H9 (cell line): ENCODE measurements around the gene NEK6. TPM values are rescaled to one million over a fixed set of nuclear protein-coding genes. Genes with fewer than 3 reads are reported as not detected.

Experiments used
- DNase-seq: peaks from one replicate; pipeline ENCODE4 v3.0.0-alpha.2; 2017
- H2AFZ ChIP-seq: one replicate; pipeline ENCODE4 v1.6.1; 2013; ENCODE audit warnings: mild to moderate bottlenecking, low read length, control low read depth, moderate library complexity
- H2AK5ac ChIP-seq: 2 replicates; pipeline ENCODE4 v1.6.1; 2013; ENCODE audit warnings: low read length, control low read depth, mixed read lengths; ENCODE audit not compliant: insufficient read length
- H2BK120ac ChIP-seq: one replicate; pipeline ENCODE4 v1.6.1; 2013; ENCODE audit warnings: low read depth, mild to moderate bottlenecking, low read length, control low read depth, inconsistent platforms; ENCODE audit not compliant: poor library complexity, severe bottlenecking
- H2BK12ac ChIP-seq: 2 replicates; pipeline ENCODE4 v1.6.1; 2013; ENCODE audit warnings: low read length, control low read depth, mixed read lengths, low read depth; ENCODE audit not compliant: insufficient read length
- H2BK15ac ChIP-seq: 2 replicates; pipeline ENCODE4 v1.6.1; 2013; ENCODE audit warnings: low read depth, low read length, control low read depth
- H2BK20ac ChIP-seq: one replicate; pipeline ENCODE4 v1.6.1; 2013; ENCODE audit warnings: low read depth, mild to moderate bottlenecking, low read length, control low read depth, inconsistent platforms; ENCODE audit not compliant: poor library complexity, severe bottlenecking
- H2BK5ac ChIP-seq: 2 replicates; pipeline ENCODE4 v1.6.1; 2013; ENCODE audit warnings: low read length, control low read depth, mixed read lengths; ENCODE audit not compliant: insufficient read length
- H3K14ac ChIP-seq: 2 replicates; pipeline ENCODE4 v1.6.1; 2013; ENCODE audit warnings: low read length, control low read depth; ENCODE audit not compliant: insufficient read depth
- H3K18ac ChIP-seq: 2 replicates; pipeline ENCODE4 v1.6.1; 2013; ENCODE audit warnings: low read depth, mild to moderate bottlenecking, mixed read lengths, low read length, control low read depth; ENCODE audit not compliant: insufficient read length
- H3K23ac ChIP-seq: 2 replicates; pipeline ENCODE4 v1.6.1; 2013; ENCODE audit warnings: low read length, control low read depth, mixed read lengths, low read depth; ENCODE audit not compliant: insufficient read length
- H3K23me2 ChIP-seq: 2 replicates; pipeline ENCODE4 v1.6.1; 2013; ENCODE audit warnings: low read depth, mild to moderate bottlenecking, mixed read lengths, low read length, control low read depth; ENCODE audit not compliant: insufficient read length, poor library complexity, severe bottlenecking
- H3K27ac ChIP-seq: 2 replicates; pipeline ENCODE4 v1.5.1; 2013; ENCODE audit warnings: low read length, control low read depth, mixed read lengths, low read depth; ENCODE audit not compliant: insufficient read length
- H3K27me3 ChIP-seq: 2 replicates; pipeline ENCODE4 v1.6.1; 2013; ENCODE audit warnings: low read length, control low read depth, inconsistent platforms; ENCODE audit not compliant: insufficient read depth
- H3K4ac ChIP-seq: 2 replicates; pipeline ENCODE4 v1.6.1; 2013; ENCODE audit warnings: low read depth, mild to moderate bottlenecking, control low read depth, inconsistent platforms, low read length, moderate library complexity
- H3K4me1 ChIP-seq: 2 replicates; pipeline ENCODE4 v1.6.1; 2013; ENCODE audit warnings: low read length, control low read depth, inconsistent platforms; ENCODE audit not compliant: insufficient read depth
- H3K4me2 ChIP-seq: 2 replicates; pipeline ENCODE4 v1.6.1; 2013; ENCODE audit warnings: low read length, control low read depth, mixed read lengths; ENCODE audit not compliant: insufficient read length, insufficient read depth
- H3K56ac ChIP-seq: 2 replicates; pipeline ENCODE4 v1.6.1; 2013; ENCODE audit warnings: low read depth, mild to moderate bottlenecking, mixed read lengths, low read length, control low read depth; ENCODE audit not compliant: insufficient read length
- H3K79me1 ChIP-seq: 2 replicates; pipeline ENCODE4 v1.6.1; 2013; ENCODE audit warnings: low read depth, mild to moderate bottlenecking, moderate library complexity, low read length, control low read depth, inconsistent platforms; ENCODE audit not compliant: insufficient read depth, poor library complexity, severe bottlenecking
- H3K79me2 ChIP-seq: 2 replicates; pipeline ENCODE4 v1.6.1; 2013; ENCODE audit warnings: low read length, control low read depth, inconsistent platforms; ENCODE audit not compliant: insufficient read depth
- H3K9ac ChIP-seq: 2 replicates; pipeline ENCODE4 v1.6.1; 2013; ENCODE audit warnings: low read length, control low read depth, mixed read lengths; ENCODE audit not compliant: insufficient read length; ENCODE audit errors: extremely low read depth
- H3K9me3 ChIP-seq: one replicate; pipeline ENCODE4 v1.6.1; 2013; ENCODE audit warnings: low read depth, low read length, inconsistent platforms; ENCODE audit not compliant: control insufficient read depth
- H3T11ph ChIP-seq: one replicate; pipeline ENCODE4 v1.6.1; 2013; ENCODE audit warnings: mild to moderate bottlenecking, low read length, control low read depth, inconsistent platforms
- H4K20me1 ChIP-seq: one replicate; pipeline ENCODE4 v1.6.1; 2013; ENCODE audit not compliant: control insufficient read depth, insufficient read length, insufficient read depth
- H4K5ac ChIP-seq: 2 replicates; pipeline ENCODE4 v1.6.1; 2013; ENCODE audit warnings: low read depth, mild to moderate bottlenecking, mixed read lengths, low read length, control low read depth; ENCODE audit not compliant: insufficient read length
- H4K8ac ChIP-seq: replicated peaks from 2 replicates; pipeline ENCODE4 v1.6.1; 2013; ENCODE audit warnings: low read length, control low read depth, mixed read lengths, low read depth; ENCODE audit not compliant: insufficient read length
- H4K91ac ChIP-seq: 2 replicates; pipeline ENCODE4 v1.6.1; 2013; ENCODE audit warnings: low read depth, mild to moderate bottlenecking, moderate library complexity, mixed read lengths, low read length, control low read depth; ENCODE audit not compliant: insufficient read length
- H3K27ac Mint-ChIP-seq, 3 experiments: 2 replicates in 2 of 3; 3 replicates in 1 of 3; pipeline ENCODE4 v1.8.0; 2020 to 2021; ENCODE audit warnings: mixed read lengths in 3 of 3, mild to moderate bottlenecking in 1 of 3, moderate library complexity in 1 of 3
- H3K27me3 Mint-ChIP-seq: 2 replicates; pipeline ENCODE4 v1.8.0; 2021; ENCODE audit warnings: low read depth, mild to moderate bottlenecking, moderate library complexity, mixed read lengths
- H3K36me3 Mint-ChIP-seq, 3 experiments: 2 replicates in 2 of 3; 3 replicates in 1 of 3; pipeline ENCODE4 v1.8.0; 2020 to 2021; ENCODE audit warnings: low read depth in 3 of 3, mixed read lengths in 3 of 3; ENCODE audit not compliant: insufficient read depth in 1 of 3
- H3K4me1 Mint-ChIP-seq, 2 experiments: 2 replicates each; pipeline ENCODE4 v1.8.0; 2020; ENCODE audit warnings: mixed read lengths in 2 of 2
- H3K4me3 Mint-ChIP-seq, 2 experiments: 2 replicates in 1 of 2; 3 replicates in 1 of 2; pipeline ENCODE4 v1.8.0; 2020 to 2021; ENCODE audit warnings: mild to moderate bottlenecking in 2 of 2, mixed read lengths in 2 of 2, moderate library complexity in 1 of 2
- H3K9me3 Mint-ChIP-seq, 2 experiments: 2 replicates in 1 of 2; 3 replicates in 1 of 2; pipeline ENCODE4 v1.8.0; 2020; ENCODE audit warnings: mild to moderate bottlenecking in 2 of 2, mixed read lengths in 2 of 2, moderate library complexity in 1 of 2
- WGBS: extraction: QIAGEN DNeasy Blood & Tissue Kit; methylation state at CpG from one replicate; pipeline ENCODE4 v1.1.7; 2013; ENCODE audit warnings: missing lambda C conversion rate, low lambda C conversion rate, mixed read lengths; ENCODE audit not compliant: insufficient read length; ENCODE audit errors: extremely low coverage; 5-methylcytosine and 5-hydroxymethylcytosine counted together
- total RNA-seq: library from RNA; stranded (reverse); gene quantifications from 2 replicates; pipeline ENCODE4 v1.2.1, GENCODE V29; 2021
- TF ChIP-seq, protein P1 (sequence below): fragments of 200-600 bp; sonication (generic); conservative IDR thresholded peaks from 3 replicates; pipeline ENCODE4 v1.8.0; 2021; ENCODE audit warnings: antibody characterized with exemption, mild to moderate bottlenecking

Gene NEK6
- total RNA-seq, 1 experiment from 2014 or later = 14.3 TPM

DNA sequence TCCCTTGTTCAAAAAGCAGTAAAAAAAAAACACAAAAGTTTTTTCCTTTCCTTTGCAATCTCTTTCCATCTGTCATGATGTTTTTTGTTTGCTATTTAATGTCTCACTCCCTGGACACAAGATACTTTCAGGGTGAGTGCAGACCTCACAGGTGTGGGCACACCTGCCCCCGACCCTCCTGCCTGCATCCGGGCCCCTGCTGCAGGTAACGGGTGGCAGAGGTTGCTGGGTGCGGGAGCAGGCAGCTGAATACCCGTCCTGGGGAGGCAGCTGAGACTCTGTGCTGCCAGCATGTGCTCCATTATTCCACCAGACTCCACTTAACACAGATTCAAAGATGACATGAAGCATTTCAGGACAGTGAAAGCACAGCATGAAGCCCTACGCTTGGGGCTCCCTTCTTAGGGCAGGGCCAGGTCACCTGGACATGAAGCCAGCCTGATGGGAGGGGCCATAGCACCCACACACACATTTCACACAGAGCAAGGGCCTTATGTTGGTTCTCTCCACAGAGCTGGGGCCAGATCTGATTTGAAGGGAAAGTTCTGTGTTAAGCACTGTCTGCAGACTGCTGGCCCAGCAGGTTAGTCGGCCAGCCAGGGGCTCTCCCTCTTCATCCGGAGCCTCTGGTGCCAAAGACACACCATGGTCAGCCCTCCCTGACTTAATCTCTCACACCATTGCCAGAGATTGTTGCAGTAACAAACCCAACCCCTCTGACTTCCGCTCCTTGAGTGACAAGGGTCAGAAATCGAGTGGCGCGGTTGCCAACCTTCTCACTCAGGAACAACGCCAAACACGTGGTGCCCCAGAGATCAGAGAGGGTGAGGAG is 13.0 kb downstream of the NEK6 start:
- Histone ChIP-seq H3K23ac (no peak overlapping the region), H2BK20ac (no peak overlapping the region), H3K4me1 (no peaks in the 10 kb centered on the region), H2BK5ac (no peak overlapping the region), H3K14ac (peak overlapping the region; percentile 50; the same call in 1 of the 2 replicates), H3K4me2 (no peak overlapping the region), H4K8ac (no peak overlapping the region), H4K5ac (no peak overlapping the region), H2BK12ac (no peak overlapping the region), H3K23me2 (no peaks in the 10 kb centered on the region), H3K18ac (no peak overlapping the region), H2BK15ac (no peak overlapping the region), H3K56ac (no peak overlapping the region), H3K9me3 (no peaks in the 10 kb centered on the region), H3K4ac (no peak overlapping the region), H4K91ac (no peak overlapping the region), H3K79me2 (no peaks in the 10 kb centered on the region; the same call in 1 of the 2 replicates), H3K79me1 (no peaks in the 10 kb centered on the region), H2AK5ac (no peak overlapping the region), H4K20me1 (no peaks in the 10 kb centered on the region), H2BK120ac (no peak overlapping the region), H2AFZ (no peak overlapping the region), H3K27ac (no peak overlapping the region), H3T11ph (no peak overlapping the region), H3K27me3 (no peaks in the 10 kb centered on the region), H3K9ac (no peak overlapping the region)
- no CpG with 5 or more reads among the region's 14 CpGs for WGBS
- no peak overlapping the region for H3K4me3 Mint-ChIP-seq
- TF ChIP-seq, protein P1, sequence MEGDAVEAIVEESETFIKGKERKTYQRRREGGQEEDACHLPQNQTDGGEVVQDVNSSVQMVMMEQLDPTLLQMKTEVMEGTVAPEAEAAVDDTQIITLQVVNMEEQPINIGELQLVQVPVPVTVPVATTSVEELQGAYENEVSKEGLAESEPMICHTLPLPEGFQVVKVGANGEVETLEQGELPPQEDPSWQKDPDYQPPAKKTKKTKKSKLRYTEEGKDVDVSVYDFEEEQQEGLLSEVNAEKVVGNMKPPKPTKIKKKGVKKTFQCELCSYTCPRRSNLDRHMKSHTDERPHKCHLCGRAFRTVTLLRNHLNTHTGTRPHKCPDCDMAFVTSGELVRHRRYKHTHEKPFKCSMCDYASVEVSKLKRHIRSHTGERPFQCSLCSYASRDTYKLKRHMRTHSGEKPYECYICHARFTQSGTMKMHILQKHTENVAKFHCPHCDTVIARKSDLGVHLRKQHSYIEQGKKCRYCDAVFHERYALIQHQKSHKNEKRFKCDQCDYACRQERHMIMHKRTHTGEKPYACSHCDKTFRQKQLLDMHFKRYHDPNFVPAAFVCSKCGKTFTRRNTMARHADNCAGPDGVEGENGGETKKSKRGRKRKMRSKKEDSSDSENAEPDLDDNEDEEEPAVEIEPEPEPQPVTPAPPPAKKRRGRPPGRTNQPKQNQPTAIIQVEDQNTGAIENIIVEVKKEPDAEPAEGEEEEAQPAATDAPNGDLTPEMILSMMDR = no peak
- H3K9me3 Mint-ChIP-seq = no peaks in the 10 kb centered on the region
- H3K27ac Mint-ChIP-seq = peak overlapping the region; percentile 47 to 91 (median 52); a peak in 3 of 7 replicates
- no peaks in the 10 kb centered on the region for H3K27me3 Mint-ChIP-seq
- no peaks in the 10 kb centered on the region for H3K36me3 Mint-ChIP-seq
- peaks cover 8 to 29% of the 10 kb centered on the region in 2 experiments for H3K4me1 Mint-ChIP-seq
- DNase-seq = no peak
